ENCODE data around the gene FAM219A.
"Not testable (repeated sequence)": the region's sequence is repeated elsewhere in the genome, so short reads cannot be mapped to it uniquely, and the experiment has no call there.

The FAM219A gene

DNA sequence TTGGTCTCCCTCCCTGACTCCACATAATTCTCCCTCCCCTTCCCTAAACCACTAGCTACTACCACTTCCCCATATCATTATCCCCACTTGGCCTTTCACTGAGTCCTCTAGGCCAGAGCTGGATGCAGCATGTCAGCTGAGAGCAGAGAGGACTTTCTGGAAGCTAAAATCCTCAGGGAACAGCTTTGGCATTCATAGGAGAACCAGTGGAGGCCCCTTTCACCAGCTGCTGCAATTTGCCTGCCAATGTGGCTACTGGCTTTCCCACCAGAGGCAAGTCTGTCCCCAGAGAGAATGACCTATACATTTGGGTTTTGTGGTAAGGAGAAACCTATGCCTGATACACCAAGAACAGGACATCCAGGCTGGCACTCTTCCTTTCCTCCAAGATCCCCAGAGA is 14.4 kb downstream of the FAM219A start:
- DNase-seq (ENCODE audit: low read depth in 3 of 3) = no peak

DNA sequence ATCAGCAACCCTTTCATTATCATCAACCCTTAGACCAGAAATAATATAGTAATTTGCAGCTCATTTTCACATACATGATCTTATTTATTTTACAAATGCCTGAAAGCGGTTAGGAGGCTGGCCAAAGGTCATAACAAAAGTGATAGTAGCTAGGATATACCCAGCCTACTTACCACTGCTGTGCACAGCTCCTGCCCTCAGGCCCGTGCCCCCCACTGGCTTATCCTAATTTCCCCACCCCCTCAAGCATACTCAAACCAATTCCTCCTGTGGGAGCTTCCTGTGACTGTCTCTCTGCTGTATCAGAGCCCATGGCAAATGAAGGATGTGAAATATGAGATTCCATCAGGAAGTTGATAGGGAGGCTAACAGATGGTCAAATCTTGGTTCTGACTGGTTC is 14.8 kb downstream of the FAM219A start:
- DNase-seq (ENCODE audit: low read depth in 3 of 3) = no peak

DNA sequence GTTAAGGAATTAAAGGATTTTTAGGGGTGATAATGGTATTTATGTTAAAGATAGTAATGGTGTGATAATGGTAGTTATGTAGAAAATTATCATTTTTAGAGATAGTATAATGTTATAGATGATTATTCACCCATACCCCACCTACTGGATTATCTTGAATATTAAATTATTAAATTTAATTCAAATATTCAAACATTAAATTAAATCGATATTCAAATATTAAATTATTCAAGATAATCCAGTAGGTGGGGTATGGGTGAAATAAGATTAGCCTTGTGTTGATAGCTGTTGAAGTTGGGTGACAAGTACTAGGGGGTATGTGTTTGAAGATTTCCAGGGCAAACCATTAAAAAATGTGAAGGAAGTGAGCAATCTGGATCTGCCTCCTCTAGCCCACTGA is 15.6 kb downstream of the FAM219A start:
- DNase-seq (ENCODE audit: low read depth in 3 of 3) = no peak

DNA sequence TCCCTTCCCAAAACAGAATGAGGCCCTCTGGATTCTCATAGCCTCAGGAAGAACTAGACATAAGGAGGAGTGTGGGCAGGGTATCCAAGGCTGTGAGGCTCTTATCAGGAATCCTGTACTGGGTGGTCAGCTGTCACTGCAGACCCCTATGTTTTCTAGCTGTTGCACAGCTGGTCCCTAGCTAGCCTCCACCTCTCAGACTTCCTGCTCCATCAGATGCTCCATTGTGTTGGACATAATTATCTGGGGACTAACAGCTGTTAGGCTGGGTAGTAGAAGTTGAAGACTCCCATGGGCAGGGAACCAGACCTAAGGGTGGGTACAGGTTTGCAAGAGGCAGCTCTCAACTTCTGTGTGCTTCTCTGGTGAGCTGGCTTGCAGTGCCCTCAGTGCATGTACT is 18.4 kb downstream of the FAM219A start:
- no peak for DNase-seq (ENCODE audit: low read depth in 3 of 3)

DNA sequence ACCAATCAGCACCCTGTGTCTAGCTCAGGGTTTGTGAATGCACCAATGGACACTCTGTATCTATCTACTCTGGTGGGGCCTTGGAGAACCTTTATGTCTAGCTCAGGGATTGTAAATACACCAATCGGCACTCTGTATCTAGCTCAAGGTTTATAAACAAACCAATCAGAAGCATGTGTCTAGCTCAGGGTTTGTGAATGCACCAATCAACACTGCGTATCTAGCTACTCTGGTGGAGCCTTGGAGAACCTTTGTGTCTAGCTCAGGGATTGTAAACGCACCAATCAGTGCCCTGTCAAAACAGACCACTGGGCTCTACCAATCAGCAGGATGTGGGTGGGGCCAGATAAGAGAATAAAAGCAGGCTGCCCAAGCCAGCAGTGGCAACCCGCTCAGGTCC is 19.9 kb downstream of the FAM219A start:
- not testable (repeated sequence) for DNase-seq (ENCODE audit: low read depth in 3 of 3)

DNA sequence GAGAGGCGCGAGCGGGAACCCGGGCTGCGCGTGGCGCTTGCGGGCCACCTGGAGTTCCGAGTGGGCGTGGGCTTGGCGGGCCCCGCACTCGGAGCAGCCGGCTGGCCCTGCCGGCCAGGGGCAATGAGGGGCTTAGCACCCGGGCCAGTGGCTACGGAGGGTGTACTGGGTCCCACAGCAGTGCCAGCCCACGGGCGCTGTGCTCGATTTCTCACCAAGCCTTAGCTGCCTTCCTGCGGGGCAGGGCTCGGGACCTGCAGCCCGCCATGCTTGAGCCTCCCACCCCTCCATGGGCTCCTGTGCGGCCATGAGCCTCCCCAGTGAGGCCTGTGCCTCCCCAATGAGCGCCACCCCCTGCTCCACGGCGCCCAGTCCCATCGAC is 20.5 kb downstream of the FAM219A start:
- not testable (repeated sequence) for DNase-seq (ENCODE audit: low read depth in 3 of 3)

DNA sequence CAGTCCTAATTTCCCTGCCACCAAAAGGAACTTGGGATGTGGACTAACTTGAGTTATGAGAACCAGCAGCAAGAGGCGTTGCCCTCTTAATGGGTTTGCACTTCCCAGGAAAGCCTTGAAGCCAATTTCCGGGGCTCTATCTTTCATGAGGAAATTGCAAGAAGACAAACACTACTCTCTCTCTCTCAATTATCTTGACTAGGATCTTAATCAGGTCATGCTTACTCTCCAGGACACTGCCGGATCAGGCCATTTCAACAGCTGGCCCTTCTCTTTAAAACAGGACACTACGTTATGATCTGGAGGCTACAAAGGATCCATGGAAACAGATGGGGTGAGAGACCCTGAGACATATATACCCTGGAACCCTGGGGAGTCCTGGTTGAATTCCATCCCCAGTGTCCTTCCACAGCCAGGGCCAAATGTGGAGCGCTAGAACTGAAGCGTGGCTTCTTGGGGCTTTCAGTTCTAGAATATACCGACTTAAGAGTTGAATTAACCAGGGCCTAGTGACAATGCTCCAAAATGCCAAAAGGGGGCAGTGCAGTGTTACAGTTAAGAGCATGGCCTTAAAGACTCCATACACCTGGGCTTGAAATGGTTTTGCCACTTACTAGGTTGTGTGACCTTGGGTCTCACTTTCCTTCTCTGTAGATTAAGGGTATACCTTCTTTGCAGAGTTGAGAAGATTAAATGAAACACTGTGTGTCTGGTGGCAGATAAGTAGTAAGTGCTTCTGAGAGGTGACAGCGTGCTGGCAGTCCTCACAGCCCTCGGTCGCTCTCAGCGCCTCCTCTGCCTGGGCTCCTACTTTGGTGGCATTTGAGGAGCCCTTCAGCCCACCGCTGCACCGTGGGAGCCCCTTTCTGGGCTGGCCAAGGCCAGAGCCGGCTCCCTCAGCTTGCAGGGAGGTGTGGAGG is 21.1 kb downstream of the FAM219A start:
- peak; percentile 32 to 46 (median 38) for DNase-seq (ENCODE audit: low read depth in 3 of 3)

DNA sequence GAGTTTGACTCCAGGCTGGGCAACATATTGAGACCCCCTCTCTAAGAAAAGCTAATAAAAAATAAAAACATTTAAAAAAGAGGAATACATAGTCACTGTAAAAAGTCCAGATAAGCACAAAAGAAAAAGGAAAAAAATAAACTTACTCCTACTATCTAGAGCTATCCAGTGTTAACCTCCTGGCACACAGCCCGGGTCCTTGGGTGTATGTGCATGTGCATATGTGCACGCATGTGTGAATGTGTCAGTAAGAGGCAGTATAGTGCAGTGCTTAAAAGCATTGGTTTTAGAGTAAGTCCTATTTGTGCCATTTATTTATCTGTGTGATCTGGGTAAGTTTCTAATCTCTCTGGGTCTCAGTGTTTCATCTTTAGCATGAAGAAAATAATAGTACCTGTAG is 26.7 kb downstream of the FAM219A start:
- no peak for DNase-seq (ENCODE audit: low read depth in 3 of 3)

DNA sequence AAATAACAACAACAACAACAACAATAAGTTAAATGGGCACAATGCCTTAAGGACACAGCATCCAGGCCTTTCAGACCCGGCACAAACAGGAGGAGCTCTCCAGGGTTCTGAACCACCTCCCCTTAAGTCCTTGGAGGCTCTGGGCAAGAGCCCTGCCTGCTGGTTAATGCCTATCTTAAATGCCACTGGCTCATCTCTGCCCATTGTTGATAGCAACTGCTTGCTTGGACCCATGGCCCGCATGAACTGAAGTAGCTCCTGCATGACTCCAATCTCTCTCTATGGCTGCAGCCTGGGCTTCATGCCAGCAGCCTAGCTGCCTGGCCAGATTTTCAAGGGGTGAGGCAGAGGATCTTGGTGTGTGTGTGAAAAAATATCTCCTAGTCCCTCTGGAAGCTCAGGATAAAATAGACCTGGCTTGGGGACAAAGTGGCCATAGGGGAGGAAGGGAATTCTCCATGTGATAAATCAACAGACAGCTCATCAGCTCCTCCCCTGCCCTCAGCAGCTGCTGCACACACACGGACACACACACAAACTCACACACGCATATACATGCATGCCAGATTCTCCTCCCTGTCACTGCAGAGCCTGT is 27.4 kb downstream of the FAM219A start:
- DNase-seq (ENCODE audit: low read depth in 3 of 3) = no peak

DNA sequence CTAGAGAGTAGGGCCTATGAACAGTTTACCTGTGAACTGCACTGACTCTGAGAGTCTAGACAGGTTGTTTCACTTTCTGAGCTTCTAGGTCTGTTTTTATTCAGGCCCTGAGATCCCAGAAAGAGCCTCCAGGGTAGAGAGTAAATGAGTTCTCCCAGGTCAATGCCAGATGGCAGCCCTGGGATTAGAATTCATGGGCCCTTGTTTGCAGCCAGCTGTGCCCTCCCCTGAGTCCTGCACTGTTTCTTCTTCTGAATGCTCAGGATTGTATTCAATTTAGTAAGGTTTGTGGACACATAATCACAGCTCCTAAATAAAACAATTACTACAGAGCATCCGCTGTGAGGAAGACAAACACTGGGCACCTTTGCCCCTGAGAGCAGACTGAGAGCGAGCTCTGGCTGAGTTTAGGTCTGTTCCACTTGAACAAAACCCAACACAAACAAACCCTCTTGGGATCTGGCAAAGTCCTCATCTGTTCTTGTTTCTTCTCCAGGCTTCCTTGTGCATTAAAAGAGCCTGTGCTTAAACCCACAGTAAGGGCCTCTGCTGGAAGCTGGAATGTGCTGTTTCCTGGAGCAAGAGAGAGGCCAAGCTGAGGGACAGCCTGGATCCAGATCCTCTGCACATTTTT is 29.9 kb downstream of the FAM219A start:
- DNase-seq (ENCODE audit: low read depth in 3 of 3) = no peak

DNA sequence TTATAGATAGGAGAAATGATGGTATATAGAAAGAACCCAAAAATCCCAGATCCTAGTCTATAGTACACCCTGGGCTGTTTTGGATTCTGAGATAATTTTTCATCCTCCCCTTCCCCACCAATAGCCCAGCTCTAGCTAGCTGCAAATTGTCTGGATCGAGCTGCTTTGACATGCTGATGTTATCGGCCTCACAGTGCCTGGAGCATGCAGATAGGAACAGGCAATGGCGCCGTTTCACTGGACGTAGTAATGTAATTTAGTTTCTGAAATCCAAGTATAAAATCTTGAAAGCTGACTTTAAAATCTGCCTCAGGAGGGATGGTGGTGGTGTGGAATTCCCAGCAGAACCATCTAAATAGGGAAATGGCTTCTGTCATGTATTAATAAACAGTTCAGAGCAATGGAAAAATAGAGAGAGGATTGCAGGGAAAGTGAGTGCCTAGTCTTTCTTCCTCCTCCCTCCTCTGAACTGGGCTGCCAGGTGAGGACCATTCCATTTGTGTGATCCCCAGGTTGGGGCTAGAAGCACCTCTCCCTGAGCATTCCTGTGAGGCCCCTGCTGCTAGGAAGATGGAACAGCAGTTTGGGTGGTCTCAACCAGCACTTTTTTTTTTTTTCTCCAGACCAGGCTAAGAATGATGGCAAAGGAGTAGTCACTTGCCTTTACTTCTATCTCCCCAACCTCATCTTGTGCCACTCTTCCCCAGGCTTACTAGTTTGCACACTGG is 31.9 kb downstream of the FAM219A start:
- no peak for DNase-seq (ENCODE audit: low read depth in 3 of 3)

DNA sequence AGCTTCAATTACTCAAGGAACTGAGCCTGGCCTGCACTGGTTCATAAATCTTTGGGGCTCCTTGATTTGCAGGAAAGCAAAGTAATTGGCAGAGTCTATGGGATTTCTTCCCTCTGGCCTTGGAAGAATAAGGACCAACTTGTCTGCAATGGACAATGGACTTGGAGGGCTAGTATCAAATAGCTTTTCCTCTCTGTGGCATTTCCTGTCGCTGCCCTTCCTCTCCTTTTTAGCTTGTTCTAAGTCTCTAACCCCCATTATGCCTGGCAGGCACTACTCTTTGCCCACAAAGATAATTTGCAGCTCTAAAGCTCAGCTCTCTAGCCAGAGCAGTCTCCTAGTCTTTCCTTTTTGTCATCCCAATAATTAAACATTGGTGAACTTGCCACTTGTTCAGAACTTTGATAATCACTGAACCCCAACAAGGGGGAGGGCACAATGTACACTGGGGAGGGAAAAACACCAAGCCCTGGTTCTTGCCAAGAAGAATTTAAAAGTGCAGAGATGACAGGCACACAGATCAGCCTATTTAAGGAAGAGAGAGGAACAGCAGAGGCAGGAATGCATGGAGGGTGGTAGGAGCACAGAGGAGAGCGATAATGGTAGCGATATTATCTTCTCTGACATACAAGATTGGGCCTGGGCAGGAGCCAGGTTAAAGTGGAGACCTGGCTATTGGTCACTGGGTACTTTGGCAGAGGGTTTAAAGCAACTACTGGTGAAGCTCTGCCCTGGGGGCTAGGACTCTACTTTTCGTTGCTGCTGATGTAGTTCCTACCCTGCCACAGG is 38.5 kb downstream of the FAM219A start:
- DNase-seq (ENCODE audit: low read depth in 3 of 3) = no peak

DNA sequence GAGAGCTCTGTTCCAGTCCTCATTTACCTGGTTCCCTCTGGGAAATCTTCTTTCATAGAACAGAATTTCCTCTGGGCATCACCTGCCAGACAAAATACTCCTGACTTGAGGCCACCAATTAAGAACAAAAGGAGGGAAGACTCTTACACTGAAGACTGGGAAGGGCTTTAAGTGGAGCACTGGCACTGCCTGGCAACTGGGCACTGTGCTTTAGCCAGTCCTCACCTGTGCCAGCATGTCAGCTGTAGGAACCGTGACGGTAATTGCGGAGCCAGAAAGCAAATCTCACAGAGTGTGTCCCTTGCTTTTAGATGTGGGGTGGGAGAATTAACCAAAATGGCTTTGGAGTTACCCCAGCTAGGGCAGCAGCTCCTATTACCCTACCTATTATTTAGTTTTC is 40.6 kb downstream of the FAM219A start:
- DNase-seq (ENCODE audit: low read depth in 3 of 3) = no peak

DNA sequence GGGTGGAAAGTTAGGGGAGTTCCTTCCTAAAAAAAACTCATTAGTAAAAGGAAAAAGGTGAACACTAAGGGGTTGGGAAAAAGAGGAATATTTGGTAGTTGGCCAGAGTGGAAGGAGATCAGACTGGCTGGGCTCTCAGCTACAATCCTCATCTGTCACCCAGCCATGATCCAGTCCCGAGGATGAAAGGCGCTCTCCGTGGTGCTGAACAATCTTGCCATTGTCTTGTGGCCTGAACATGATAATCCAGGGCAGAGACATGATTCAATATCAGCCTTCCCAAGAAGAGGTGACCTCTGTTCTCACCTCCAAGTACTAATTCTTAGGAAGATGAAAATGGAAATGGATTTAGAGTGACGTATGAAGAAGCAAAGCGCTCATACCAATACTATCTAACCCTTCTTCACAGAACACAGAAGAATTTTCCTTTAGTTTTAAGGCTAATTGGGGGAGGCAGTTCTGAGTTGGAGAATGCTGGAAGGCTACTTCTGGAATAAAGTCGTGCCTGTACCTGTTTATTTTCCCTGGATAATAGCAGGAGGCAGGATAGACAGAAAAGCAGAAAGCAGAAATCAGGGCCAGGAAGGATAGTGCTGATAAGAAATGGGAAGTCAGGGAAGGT is 45.0 kb downstream of the FAM219A start:
- peak in 1 of 3 experiments; percentile 11 for DNase-seq (ENCODE audit: low read depth in 3 of 3)

DNA sequence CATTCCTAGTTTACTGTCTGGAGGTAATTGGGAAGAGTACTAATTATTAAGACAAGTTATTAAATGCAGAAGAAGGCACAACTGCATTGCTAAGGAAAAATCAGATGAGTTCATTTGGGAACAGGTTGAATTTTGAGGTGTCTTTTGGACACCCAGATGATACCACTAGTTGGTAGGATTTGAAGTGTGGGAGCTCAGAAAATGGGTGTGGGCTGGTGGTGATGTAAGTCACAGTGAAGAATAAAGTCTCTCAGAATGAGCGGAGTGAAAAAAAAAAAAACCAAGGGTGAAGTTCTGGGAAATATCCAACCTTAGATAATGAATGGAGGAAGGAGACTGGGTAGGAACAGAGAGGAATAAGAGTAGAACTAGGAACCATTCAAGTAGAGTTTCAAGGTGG is 46.0 kb downstream of the FAM219A start:
- DNase-seq (ENCODE audit: low read depth in 3 of 3) = no peak

DNA sequence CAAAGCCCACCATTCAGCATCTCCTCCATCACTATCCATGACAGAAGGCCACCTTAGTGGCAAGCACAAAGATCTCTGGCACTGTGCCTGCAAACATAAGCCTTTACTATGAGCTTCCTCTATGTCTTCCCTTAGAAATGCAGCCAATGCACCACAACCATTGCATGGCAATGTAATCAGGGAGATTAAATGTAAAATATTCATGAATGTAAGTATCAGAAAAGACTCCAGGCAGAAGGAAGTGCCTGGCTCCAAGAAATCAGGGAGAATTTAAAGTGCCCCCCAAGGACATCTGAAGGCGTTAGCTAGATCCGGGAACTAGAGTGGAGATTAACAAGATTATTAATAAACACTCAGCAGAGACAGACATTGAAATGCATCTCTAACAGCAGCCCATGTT is 49.2 kb downstream of the FAM219A start:
- no peak for DNase-seq (ENCODE audit: low read depth in 3 of 3)

DNA sequence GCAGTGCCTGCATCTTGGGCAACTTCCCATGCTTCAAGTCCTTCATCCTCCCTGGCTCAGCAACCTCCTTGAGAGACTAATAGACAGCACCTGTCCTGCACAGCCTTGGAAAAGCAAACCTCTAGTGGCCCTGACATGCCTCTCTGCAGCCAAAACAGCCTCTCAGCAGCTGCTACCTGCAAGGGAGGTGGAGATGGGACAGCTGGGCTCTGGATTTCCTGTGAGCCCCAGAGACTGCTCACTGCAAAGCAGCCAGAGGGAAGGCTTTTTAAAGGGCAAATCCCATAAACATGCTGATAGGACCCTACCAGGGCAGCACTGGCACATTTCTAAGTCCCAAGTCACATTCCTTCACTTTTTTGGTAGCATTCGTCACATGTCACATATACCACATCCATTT is 50.2 kb downstream of the FAM219A start:
- no peak for DNase-seq (ENCODE audit: low read depth in 3 of 3)

DNA sequence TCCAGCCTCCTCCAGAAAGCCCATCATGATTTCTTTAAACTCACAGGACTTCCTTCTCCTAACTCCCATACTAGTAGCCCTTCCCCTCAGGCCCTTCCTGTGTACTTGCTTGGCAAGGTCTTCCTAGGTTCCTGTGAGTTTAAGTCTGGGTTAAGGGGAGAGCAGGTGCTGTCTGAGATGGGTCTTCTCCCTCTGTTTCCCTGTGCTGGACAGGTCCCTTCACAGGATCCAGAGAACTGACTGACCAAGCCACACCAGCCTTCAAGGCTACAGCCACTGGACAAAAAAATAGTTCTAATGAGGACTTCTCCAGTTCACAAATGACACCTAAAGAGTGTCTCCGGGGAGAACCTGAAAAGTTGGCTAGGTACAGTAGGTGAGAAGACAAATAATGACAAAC is 52.2 kb downstream of the FAM219A start:
- no peak for DNase-seq (ENCODE audit: low read depth in 3 of 3)

DNA sequence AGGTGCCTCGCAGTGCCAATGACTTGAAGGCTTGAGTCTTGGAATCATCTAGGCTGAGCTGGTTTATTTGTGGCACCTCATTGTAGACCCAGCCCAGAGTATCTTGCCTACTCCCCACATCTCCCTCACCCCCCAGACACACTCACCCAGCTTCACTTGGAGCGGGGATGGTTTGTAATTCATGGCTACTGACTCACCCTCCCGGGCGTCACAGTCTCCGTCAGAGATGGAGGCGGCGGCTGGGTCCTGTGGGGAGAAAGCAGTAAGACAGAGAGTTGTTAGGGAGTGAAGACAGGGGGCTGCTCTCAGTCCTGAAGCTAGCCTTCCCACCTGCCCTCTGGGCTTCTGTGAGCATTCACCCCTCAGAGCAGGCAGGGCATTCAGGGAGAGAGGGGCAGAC is 52.7 kb downstream of the FAM219A start:
- DNase-seq (ENCODE audit: low read depth in 3 of 3) = no peak

DNA sequence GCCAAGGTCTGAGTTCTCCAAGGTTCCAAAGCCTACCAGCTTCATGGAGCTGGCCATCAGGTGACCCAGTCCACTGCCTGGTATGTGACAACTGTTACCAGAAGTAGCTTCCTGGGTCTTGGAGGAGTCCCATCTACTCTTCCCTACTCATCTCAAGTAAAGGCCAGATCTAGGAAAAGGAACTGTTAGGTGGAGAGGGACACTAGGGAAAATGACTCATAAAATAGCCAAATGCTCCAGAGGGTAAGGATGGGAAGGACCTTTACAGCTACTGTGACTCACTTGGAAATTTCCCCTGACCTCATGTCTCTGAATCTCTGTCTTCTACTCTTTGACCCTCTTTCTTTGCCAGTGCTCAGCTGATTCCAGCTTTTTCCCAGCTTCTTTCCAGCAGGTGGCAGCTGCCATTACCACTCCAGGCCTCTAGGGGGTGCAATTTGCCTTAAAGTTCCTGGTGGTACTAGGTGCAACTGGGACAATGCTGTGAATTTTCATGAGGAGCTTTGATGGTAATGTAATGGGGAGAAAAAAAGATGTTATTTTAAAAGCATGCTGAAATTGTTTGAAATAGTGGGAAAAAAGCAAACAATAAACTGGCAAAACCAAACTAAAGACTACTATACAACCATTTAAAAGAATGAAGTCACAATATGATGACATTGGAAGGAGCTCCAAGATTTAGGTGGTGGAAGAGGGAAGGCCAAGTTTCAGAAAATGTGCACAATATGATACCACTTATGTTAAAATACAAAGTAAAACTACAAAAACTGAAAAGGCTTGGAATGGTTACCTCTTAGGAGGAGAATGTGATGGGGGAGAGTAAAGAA is 54.6 kb downstream of the FAM219A start:
- DNase-seq (ENCODE audit: low read depth in 3 of 3) = peak; percentile 22 to 58 (median 36)
